HCT116 (cell line): Measurements from ENCODE around the gene KIF5A. TPM values are rescaled to one million over a fixed set of nuclear protein-coding genes. Genes with fewer than 3 reads are reported as not detected.

ENCODE experiments used
- ATAC-seq: fragments of 200-7000 bp; cut with Tn5 transposase; 2 replicates; pipeline ENCODE4 v1.9.1; 2020; ENCODE audit warnings: mild to moderate bottlenecking, moderate library complexity
- BruUV-seq: library from RNA; stranded (reverse); fragments of 400-500 nt; replicated peaks from 2 replicates; lab custom pipeline; 2021; lab: Mats Ljungman, UMichigan
- CTCF ChIA-PET: fragments of 300-600 bp; sonication (Branson Sonifier 250); formaldehyde crosslinking; loops from one replicate; lab custom pipeline; 2021; ENCODE audit warnings: antibody characterized with exemption; lab: Charles Lee
- POLR2A ChIA-PET: fragments of 300-600, 350-600 bp; sonication (Branson Sonifier 250); formaldehyde crosslinking; loops from one replicate; lab custom pipeline; 2021; ENCODE audit warnings: antibody characterized with exemption; lab: Charles Lee
- RAD21 ChIA-PET, 2 experiments: fragments of 300-600 bp; sonication (Branson Sonifier 250); formaldehyde crosslinking; loops; one replicate each; lab custom pipeline; 2023; ENCODE audit warnings: low total read pairs in 2 of 2; ENCODE audit not compliant: uncharacterized antibody in 2 of 2, unreplicated experiment in 2 of 2, low non-redundant PET in 1 of 2; lab: Charles Lee
- DNase-seq: peaks from one replicate; pipeline ENCODE4 v3.0.0-alpha.2; 2010; ENCODE audit warnings: low read depth, low spot score
- H2AFZ ChIP-seq: fragments of 200-600 bp; shearing (Covaris generic), sonication (generic); 2 replicates; pipeline ENCODE4 v1.6.1; 2017; ENCODE audit warnings: low read depth, mixed run types, mixed read lengths, antibody characterized with exemption, low read length; ENCODE audit not compliant: poor library complexity, severe bottlenecking
- H3K27ac ChIP-seq: 2 replicates; pipeline ENCODE4 v1.5.1; 2012; ENCODE audit warnings: low read depth, low read length
- H3K27me3 ChIP-seq: fragments of 200-600 bp; sonication (generic); 2 replicates; pipeline ENCODE4 v1.6.1; 2016; ENCODE audit warnings: mixed run types, low read length, mixed read lengths; ENCODE audit not compliant: insufficient read depth
- H3K36me3 ChIP-seq, 2 experiments: fragments of 200-500 bp in 1 of 2; fragments of 200-600 bp in 1 of 2; sonication (Bioruptor generic) in 1 of 2; sonication (generic) in 1 of 2; 2 replicates each; pipeline versions ENCODE4 v1.5.1 to v1.6.1; 2014 to 2016; ENCODE audit warnings: low read length in 2 of 2, inconsistent platforms in 1 of 2, mixed read lengths in 1 of 2, mixed run types in 1 of 2; ENCODE audit not compliant: insufficient read depth in 2 of 2, control insufficient read depth in 1 of 2
- H3K4me1 ChIP-seq, 2 experiments: fragments of 200-600 bp in 1 of 2; sonication (generic) in 1 of 2; 2 replicates each; pipeline versions ENCODE4 v1.5.1 to v1.6.1; 2012 to 2017; ENCODE audit warnings: low read length in 2 of 2, inconsistent platforms in 1 of 2, mild to moderate bottlenecking in 1 of 2, mixed read lengths in 1 of 2, mixed run types in 1 of 2, moderate library complexity in 1 of 2; ENCODE audit not compliant: insufficient read depth in 2 of 2, control insufficient read depth in 1 of 2
- H3K4me2 ChIP-seq: fragments of 200-600 bp; sonication (generic); 2 replicates; pipeline ENCODE4 v1.6.1; 2017; ENCODE audit warnings: mixed run types, low read length, mixed read lengths
- H3K4me3 ChIP-seq, 2 experiments: fragments of 200-600 bp in 1 of 2; sonication (generic) in 1 of 2; replicated peaks in 1 of 2; 2 replicates each; pipeline ENCODE4 v1.5.1; 2011 to 2016; ENCODE audit warnings: low read length in 2 of 2, control low read depth in 1 of 2, low read depth in 1 of 2, mild to moderate bottlenecking in 1 of 2, mixed read lengths in 1 of 2, mixed run types in 1 of 2
- H3K79me2 ChIP-seq: fragments of 200-600 bp; sonication (generic); 2 replicates; pipeline ENCODE4 v1.6.1; 2017; ENCODE audit warnings: mild to moderate bottlenecking, mixed run types, low read length, moderate library complexity, mixed read lengths; ENCODE audit not compliant: insufficient read depth
- H3K9ac ChIP-seq: fragments of 200-600 bp; sonication (generic); 2 replicates; pipeline ENCODE4 v1.6.1; 2016; ENCODE audit warnings: low read length, mixed read lengths
- H3K9me2 ChIP-seq: fragments of 200-600 bp; sonication (generic), shearing (Covaris generic); 2 replicates; pipeline ENCODE4 v1.6.1; 2017; ENCODE audit warnings: mixed run types, mild to moderate bottlenecking, moderate library complexity; ENCODE audit not compliant: insufficient read depth
- H3K9me3 ChIP-seq, 2 experiments: fragments of 200-500 bp in 1 of 2; fragments of 200-600 bp in 1 of 2; sonication (Bioruptor generic) in 1 of 2; sonication (generic) in 1 of 2; 2 replicates each; pipeline ENCODE4 v1.6.1; 2014 to 2017; ENCODE audit warnings: low read length in 2 of 2, mixed read lengths in 2 of 2, inconsistent platforms in 1 of 2, low read depth in 1 of 2, mild to moderate bottlenecking in 1 of 2, mixed run types in 1 of 2, moderate library complexity in 1 of 2; ENCODE audit not compliant: control insufficient read depth in 1 of 2, insufficient read depth in 1 of 2
- H4K20me1 ChIP-seq: fragments of 200-600 bp; sonication (generic), shearing (Covaris generic); 2 replicates; pipeline ENCODE4 v1.6.1; 2017; ENCODE audit warnings: mixed run types, mild to moderate bottlenecking, moderate library complexity; ENCODE audit not compliant: insufficient read depth
- CBX3 ChIP-seq: IDR thresholded peaks from 2 replicates; pipeline ENCODE4 v1.6.1; 2012; ENCODE audit warnings: low read depth
- CEBPB ChIP-seq: IDR thresholded peaks from 2 replicates; pipeline ENCODE4 v1.6.1; 2012; ENCODE audit warnings: low read depth
- EGR1 ChIP-seq: IDR thresholded peaks from 2 replicates; pipeline ENCODE4 v1.6.1; 2012; ENCODE audit warnings: low read depth
- ELF1 ChIP-seq: IDR thresholded peaks from 2 replicates; pipeline ENCODE4 v1.6.1; 2012; ENCODE audit warnings: low read depth, borderline replicate concordance
- EZH2 ChIP-seq: fragments of 200-600 bp; sonication (generic); IDR thresholded peaks from 2 replicates; pipeline ENCODE4 v1.6.1; 2017; ENCODE audit warnings: antibody characterized with exemption, mixed run types
- EZH2phosphoT487 ChIP-seq: fragments of 200-600 bp; IDR thresholded peaks from 2 replicates; pipeline ENCODE4 v1.6.1; 2018; ENCODE audit warnings: antibody characterized with exemption, borderline replicate concordance
- FOSL1 ChIP-seq: IDR thresholded peaks from 2 replicates; pipeline ENCODE4 v1.6.1; 2012; ENCODE audit warnings: low read depth
- JUND ChIP-seq: IDR thresholded peaks from 2 replicates; pipeline ENCODE4 v1.6.1; 2012
- POLR2A ChIP-seq: IDR thresholded peaks from 2 replicates; pipeline ENCODE4 v1.7.0; 2011; ENCODE audit warnings: borderline replicate concordance; ENCODE audit not compliant: insufficient read depth, insufficient read length; ENCODE audit errors: extremely low read depth
- POLR2AphosphoS5 ChIP-seq: IDR thresholded peaks from 2 replicates; pipeline ENCODE4 v1.6.1; 2011; ENCODE audit warnings: mild to moderate bottlenecking, low read depth, low read length, moderate library complexity
- RAD21 ChIP-seq: IDR thresholded peaks from 2 replicates; pipeline ENCODE4 v1.6.1; 2012; ENCODE audit warnings: low read depth, mild to moderate bottlenecking
- SIN3A ChIP-seq: IDR thresholded peaks from 2 replicates; pipeline ENCODE4 v1.6.1; 2012; ENCODE audit warnings: low read depth
- SP1 ChIP-seq: IDR thresholded peaks from 2 replicates; pipeline ENCODE4 v1.6.1; 2012; ENCODE audit warnings: low read depth
- SRF ChIP-seq: IDR thresholded peaks from 2 replicates; pipeline ENCODE4 v1.6.1; 2012; ENCODE audit warnings: low read depth
- TCF7L2 ChIP-seq: IDR thresholded peaks from 2 replicates; pipeline ENCODE4 v1.7.0; 2011; ENCODE audit warnings: borderline replicate concordance, inconsistent platforms; ENCODE audit not compliant: insufficient read depth, insufficient read length; ENCODE audit errors: extremely low read depth
- intact Hi-C: fragments of 100-400 bp; cut with micrococcal nuclease; formaldehyde crosslinking; loops from 2 replicates; pipeline ENCODE4 v1.10.0; 2022
- total RNA-seq: library from RNA; stranded (reverse); gene quantifications from one replicate; pipeline ENCODE4 v1.2.1, GENCODE V29; 2021; ENCODE audit not compliant: unreplicated experiment
- TF ChIP-seq, protein P1 (sequence below), 3 experiments: fragments of 200-600 bp in 1 of 3; sonication (generic) in 1 of 3; IDR thresholded peaks in 2 of 3; conservative IDR thresholded peaks in 1 of 3; 2 replicates each; pipeline ENCODE4 v1.5.1; 2012 to 2017; ENCODE audit warnings: low read depth in 2 of 3, low read length in 2 of 3, antibody characterized with exemption in 1 of 3, borderline replicate concordance in 1 of 3, control low read depth in 1 of 3, mild to moderate bottlenecking in 1 of 3, mixed read lengths in 1 of 3, mixed run types in 1 of 3, moderate library complexity in 1 of 3; ENCODE audit not compliant: insufficient read depth in 1 of 3
- TF ChIP-seq, protein P2 (sequence below): IDR thresholded peaks from 2 replicates; pipeline ENCODE4 v1.6.1; 2012; ENCODE audit warnings: low read depth
- TF ChIP-seq, protein P3 (sequence below): IDR thresholded peaks from 2 replicates; pipeline ENCODE4 v1.6.1; 2012

KIF5A gene
- total RNA-seq, 1 experiment from 2014 or later = 5.2 TPM

DNA sequence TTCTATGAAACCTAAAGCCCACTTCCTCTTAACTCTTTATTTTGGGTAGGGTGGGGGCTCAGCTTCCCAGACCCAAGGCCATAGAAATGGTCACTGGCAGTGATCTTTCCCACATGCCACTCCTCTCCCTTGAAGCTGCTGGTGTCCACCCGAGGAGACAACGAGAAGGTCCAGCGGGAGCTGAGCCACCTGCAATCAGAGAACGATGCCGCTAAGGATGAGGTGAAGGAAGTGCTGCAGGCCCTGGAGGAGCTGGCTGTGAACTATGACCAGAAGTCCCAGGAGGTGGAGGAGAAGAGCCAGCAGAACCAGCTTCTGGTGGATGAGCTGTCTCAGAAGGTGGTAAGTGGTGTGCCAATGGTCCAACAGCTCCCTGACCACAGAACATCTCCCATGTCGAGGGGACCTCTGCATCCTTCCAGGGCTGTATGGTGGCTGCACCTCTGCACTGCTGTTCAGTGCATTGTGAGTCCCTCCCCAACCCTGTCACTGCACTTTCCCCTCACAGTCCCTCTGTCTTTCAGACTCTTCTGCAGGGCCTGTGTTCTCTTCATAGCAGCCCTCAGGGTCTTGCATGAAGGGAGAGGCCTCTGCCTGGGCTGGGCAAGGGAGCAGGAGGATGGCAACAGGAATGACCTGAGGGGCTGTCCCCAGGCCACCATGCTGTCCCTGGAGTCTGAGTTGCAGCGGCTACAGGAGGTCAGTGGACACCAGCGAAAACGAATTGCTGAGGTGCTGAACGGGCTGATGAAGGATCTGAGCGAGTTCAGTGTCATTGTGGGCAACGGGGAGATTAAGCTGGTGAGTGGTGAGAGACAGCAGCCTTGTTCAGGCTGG is 22.3 kb downstream of the KIF5A start:
- Histone ChIP-seq H3K4me1 (no peaks in the 10 kb centered on the region), H4K20me1 (no peaks in the 10 kb centered on the region), H3K27me3 (no peaks in the 10 kb centered on the region), H2AFZ (no peak overlapping the region), H3K27ac (no peak overlapping the region), H3K36me3 (peaks cover 0 to 6% of the 10 kb centered on the region in 2 experiments; a peak in 2 of 4 replicates), H3K4me3 (no peak overlapping the region), H3K9me2 (no peaks in the 10 kb centered on the region), H3K4me2 (no peak overlapping the region), H3K79me2 (no peaks in the 10 kb centered on the region), H3K9me3 (no peaks in the 10 kb centered on the region), H3K9ac (no peak overlapping the region)
- no TSS peak for BruUV-seq
- POLR2A ChIA-PET = no interaction called here
- RAD21 ChIA-PET = no interaction called here
- ATAC-seq (no peak), DNase-seq (no peak)
- no peak for TF ChIP-seq TCF7L2
- no peak for TF ChIP-seq CEBPB
- TF ChIP-seq EGR1 = no peak
- no peak for TF ChIP-seq EZH2
- TF ChIP-seq, protein P1, sequence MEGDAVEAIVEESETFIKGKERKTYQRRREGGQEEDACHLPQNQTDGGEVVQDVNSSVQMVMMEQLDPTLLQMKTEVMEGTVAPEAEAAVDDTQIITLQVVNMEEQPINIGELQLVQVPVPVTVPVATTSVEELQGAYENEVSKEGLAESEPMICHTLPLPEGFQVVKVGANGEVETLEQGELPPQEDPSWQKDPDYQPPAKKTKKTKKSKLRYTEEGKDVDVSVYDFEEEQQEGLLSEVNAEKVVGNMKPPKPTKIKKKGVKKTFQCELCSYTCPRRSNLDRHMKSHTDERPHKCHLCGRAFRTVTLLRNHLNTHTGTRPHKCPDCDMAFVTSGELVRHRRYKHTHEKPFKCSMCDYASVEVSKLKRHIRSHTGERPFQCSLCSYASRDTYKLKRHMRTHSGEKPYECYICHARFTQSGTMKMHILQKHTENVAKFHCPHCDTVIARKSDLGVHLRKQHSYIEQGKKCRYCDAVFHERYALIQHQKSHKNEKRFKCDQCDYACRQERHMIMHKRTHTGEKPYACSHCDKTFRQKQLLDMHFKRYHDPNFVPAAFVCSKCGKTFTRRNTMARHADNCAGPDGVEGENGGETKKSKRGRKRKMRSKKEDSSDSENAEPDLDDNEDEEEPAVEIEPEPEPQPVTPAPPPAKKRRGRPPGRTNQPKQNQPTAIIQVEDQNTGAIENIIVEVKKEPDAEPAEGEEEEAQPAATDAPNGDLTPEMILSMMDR (IDR thresholded peaks at IDR 0.05 in 2 of 3, conservative IDR thresholded peaks at IDR 0.05 in 1 of 3; ENCODE audit: borderline replicate concordance in 1 of 3, insufficient read depth in 1 of 3, low read depth in 2 of 3, low read length in 2 of 3) = no peak
- no peak for TF ChIP-seq SIN3A
- TF ChIP-seq CBX3 = no peak
- no peak for TF ChIP-seq FOSL1
- TF ChIP-seq RAD21 = no peak
- TF ChIP-seq, protein P2, sequence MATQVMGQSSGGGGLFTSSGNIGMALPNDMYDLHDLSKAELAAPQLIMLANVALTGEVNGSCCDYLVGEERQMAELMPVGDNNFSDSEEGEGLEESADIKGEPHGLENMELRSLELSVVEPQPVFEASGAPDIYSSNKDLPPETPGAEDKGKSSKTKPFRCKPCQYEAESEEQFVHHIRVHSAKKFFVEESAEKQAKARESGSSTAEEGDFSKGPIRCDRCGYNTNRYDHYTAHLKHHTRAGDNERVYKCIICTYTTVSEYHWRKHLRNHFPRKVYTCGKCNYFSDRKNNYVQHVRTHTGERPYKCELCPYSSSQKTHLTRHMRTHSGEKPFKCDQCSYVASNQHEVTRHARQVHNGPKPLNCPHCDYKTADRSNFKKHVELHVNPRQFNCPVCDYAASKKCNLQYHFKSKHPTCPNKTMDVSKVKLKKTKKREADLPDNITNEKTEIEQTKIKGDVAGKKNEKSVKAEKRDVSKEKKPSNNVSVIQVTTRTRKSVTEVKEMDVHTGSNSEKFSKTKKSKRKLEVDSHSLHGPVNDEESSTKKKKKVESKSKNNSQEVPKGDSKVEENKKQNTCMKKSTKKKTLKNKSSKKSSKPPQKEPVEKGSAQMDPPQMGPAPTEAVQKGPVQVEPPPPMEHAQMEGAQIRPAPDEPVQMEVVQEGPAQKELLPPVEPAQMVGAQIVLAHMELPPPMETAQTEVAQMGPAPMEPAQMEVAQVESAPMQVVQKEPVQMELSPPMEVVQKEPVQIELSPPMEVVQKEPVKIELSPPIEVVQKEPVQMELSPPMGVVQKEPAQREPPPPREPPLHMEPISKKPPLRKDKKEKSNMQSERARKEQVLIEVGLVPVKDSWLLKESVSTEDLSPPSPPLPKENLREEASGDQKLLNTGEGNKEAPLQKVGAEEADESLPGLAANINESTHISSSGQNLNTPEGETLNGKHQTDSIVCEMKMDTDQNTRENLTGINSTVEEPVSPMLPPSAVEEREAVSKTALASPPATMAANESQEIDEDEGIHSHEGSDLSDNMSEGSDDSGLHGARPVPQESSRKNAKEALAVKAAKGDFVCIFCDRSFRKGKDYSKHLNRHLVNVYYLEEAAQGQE = no peak
- no peak for TF ChIP-seq JUND
- no peak for TF ChIP-seq SRF
- no peak for TF ChIP-seq SP1
- TF ChIP-seq, protein P3, sequence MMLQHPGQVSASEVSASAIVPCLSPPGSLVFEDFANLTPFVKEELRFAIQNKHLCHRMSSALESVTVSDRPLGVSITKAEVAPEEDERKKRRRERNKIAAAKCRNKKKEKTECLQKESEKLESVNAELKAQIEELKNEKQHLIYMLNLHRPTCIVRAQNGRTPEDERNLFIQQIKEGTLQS = no peak
- no peak for TF ChIP-seq EZH2phosphoT487
- no peak for TF ChIP-seq ELF1
- TF ChIP-seq POLR2AphosphoS5 = no peak
- TF ChIP-seq POLR2A = no peak
- CTCF ChIA-PET = interaction anchor here (2.6 kb wide), 1 partner anchor 11 kb away, joined by 12 read pairs; no protein-coding TSS in a partner anchor
- intact Hi-C loops = no loop called here
